ENCODE data around the gene TRABD2A.

The TRABD2A gene

GRCh38 chr2:84904151-84904550 is 23.3 kb upstream of the TRABD2A start:
- DNase-seq: no peak

- DNase-seq: no peak
Observed at GRCh38 chr2:84902526-84902925, 21.6 kb upstream of the TRABD2A start.

- DNase-seq: peak; percentile 76
Observed at GRCh38 chr2:84901593-84902120, 20.8 kb upstream of the TRABD2A start.

- no peak for DNase-seq
Observed at GRCh38 chr2:84900971-84901370, 20.1 kb upstream of the TRABD2A start.

GRCh38 chr2:84899304-84900204 is 18.7 kb upstream of the TRABD2A start:
- DNase-seq: no peak

GRCh38 chr2:84897773-84898172 is 16.9 kb upstream of the TRABD2A start:
- DNase-seq: peak; percentile 56

- peak; percentile 36 for DNase-seq
Observed at GRCh38 chr2:84896567-84896966, 15.7 kb upstream of the TRABD2A start.

GRCh38 chr2:84894758-84895520 is 14.1 kb upstream of the TRABD2A start:
- peak; percentile 85 for DNase-seq

- DNase-seq: no peak
Observed at GRCh38 chr2:84894131-84894586, 13.3 kb upstream of the TRABD2A start.

GRCh38 chr2:84891355-84892010 is 10.6 kb upstream of the TRABD2A start:
- DNase-seq: no peak

GRCh38 chr2:84889332-84889731 is 8.4 kb upstream of the TRABD2A start:
- DNase-seq: no peak

GRCh38 chr2:84888401-84889276 is 7.8 kb upstream of the TRABD2A start:
- DNase-seq: peak; percentile 71

GRCh38 chr2:84886791-84887190 is 5.9 kb upstream of the TRABD2A start:
- DNase-seq: no peak

- DNase-seq: no peak
Observed at GRCh38 chr2:84885111-84885510, 4.2 kb upstream of the TRABD2A start.

GRCh38 chr2:84884449-84884848 is 3.6 kb upstream of the TRABD2A start:
- DNase-seq: no peak

- DNase-seq: peak; percentile 58
Observed at GRCh38 chr2:84882775-84883550, 2.1 kb upstream of the TRABD2A start.

GRCh38 chr2:84882414-84882738 is 1.5 kb upstream of the TRABD2A start:
- DNase-seq: no peak

GRCh38 chr2:84881581-84882413 is 913 bp upstream of the TRABD2A start:
- DNase-seq: peak; percentile 82

- DNase-seq: no peak
Observed at GRCh38 chr2:84880395-84880644, 564 bp downstream of the TRABD2A start.

GRCh38 chr2:84879584-84880394 is 1.1 kb downstream of the TRABD2A start:
- no peak for DNase-seq
